Hematopoietic multipotent progenitor cell treated with erythropoietin and hydrocortisone succinate and interleukin-3 and kit ligand, for 17 days (in vitro differentiated cells): ENCODE results near the gene RABAC1.
"Not testable (repeated sequence)": the region's sequence is repeated elsewhere in the genome, so short reads cannot be mapped to it uniquely, and the experiment has no call there.

Experiments used
- DNase-seq: peaks from one replicate; pipeline ENCODE4 v3.0.0-alpha.2; 2015; ENCODE audit warnings: low spot score

Gene RABAC1

DNA sequence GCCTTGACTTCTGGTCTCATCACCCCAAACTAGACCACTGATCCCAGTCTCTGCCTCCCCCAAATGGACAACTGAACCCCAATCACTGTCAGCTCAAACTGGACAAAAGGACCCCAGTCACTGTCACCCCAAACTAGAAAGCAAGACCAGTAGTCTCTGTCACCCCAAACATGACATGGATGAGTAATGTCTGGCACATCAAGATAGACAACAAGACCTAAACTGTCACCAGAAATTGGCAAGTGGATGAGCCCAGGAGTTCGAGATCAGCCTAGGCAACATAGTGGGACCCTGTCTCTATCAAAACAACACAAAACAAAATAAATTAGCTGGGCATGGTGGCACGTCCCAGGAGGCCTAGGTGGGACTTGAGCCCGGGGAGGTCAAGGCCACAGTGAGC lies 12.0 kb downstream of the RABAC1 start:
- DNase-seq: no peak

DNA sequence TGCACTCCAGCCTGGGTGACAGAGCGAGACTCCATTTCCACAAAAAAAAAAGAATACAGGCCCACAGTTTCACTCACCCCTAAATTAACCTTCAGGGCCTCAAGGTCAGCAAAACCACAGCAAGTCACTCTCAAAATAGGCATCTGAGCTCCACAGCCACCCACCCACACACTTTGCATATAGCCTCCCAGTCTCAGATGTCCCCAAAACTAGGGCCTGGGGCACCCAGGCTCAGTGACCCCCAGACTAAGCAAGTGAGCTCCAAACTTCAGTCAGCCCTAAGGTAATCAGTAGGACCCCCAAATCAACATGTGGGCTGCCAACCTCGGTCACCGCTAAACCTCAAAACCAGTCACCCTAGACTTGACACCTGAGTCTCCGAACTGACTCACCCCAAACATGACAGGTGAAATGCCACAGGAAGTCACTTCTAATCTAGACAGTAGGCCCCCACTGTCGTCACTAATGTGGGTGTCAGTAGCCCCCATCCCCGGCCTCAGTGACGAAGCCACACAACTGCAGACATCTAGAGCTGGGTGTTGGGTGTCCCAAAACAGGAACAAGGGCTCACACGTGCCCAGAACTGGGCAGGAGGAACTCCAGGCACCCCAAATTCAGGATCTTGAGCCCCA lies 13.9 kb downstream of the RABAC1 start:
- DNase-seq: no peak

DNA sequence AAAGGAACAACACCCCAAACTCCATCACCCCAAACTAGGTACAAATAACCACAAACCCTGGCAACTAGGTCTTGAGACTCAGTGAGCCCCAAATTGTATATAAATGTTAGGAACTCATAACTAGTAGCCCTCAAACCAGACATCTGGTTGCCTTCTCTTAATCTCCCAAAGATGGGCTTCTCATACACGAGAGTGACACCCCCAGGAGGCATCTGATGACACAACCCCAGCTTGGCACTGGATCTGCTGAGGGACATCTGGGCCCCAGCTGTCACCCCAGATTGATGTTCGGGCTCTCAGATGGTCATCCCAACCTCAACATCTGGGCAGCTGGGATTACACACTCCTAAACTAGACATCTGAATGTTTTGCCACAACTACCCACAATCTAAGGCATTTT lies 14.8 kb downstream of the RABAC1 start:
- no peak for DNase-seq

DNA sequence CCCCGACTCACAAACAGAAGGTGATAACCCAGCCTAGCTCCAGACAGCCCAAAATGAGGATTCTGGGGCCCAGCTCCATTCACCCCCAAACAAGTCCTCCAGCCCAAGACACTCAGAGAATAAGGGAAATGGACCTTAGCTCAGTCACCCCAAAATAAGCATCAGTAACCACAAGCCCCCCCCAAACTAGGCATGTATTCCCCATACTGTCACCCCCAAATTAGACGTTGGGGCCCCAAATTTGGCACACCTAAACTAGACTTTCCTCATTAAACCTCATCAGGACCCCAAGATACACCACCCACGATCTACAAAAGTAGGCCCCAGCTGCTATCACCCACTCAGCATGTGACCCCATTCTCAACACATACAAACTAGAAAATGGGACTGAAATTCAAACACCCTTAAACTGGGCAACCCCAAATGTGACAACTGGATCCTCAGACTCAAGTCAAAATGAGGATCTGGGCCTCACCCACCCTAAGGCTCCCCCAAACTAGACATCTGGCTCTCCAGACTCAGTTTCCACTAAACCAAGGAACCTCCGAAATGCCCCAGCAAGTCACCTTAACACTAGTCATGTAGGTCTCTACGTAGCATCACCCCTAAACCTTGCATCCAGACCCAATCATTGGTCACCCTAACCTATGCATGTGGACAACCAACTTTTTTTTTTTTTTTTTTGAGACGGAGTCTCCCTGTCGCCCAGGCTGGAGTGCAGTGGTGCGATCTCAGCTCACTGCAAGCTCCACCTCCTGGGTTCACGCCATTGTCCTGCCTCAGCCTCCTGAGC lies 17.5 kb downstream of the RABAC1 start:
- DNase-seq: no peak

DNA sequence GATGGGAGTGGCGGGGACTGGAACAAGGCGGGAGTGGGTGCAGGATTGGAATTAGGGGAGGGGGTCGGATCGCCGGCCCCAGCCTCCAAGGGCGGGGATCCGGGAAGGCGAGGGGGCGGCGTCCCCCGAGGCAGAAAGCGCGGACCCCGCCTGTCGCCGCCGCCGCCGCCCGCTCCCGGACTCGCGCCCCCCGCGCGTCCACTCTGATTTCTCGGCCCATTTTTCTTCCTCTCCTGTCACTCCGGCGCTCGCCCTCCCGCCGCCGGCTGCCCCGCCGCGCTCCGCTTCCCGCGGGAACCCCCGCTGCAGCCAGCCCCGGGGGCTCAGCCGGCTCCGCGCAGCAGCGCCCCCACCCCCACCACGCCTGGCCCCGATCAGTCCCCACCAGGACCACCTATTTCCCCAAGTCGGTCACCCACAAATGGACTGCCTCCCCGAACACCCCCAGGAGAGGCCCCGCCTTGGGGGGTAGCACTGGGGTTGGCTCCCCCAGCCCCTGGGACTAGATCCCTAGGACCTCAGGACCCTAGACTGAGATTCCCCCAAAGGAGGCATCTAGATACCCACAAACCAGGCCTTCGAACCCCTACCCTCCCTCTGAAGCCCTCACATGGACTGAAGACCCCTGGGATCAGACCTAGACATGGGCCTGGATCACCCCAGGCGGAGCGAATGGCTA lies 18.3 kb downstream of the RABAC1 start:
- no peak for DNase-seq

DNA sequence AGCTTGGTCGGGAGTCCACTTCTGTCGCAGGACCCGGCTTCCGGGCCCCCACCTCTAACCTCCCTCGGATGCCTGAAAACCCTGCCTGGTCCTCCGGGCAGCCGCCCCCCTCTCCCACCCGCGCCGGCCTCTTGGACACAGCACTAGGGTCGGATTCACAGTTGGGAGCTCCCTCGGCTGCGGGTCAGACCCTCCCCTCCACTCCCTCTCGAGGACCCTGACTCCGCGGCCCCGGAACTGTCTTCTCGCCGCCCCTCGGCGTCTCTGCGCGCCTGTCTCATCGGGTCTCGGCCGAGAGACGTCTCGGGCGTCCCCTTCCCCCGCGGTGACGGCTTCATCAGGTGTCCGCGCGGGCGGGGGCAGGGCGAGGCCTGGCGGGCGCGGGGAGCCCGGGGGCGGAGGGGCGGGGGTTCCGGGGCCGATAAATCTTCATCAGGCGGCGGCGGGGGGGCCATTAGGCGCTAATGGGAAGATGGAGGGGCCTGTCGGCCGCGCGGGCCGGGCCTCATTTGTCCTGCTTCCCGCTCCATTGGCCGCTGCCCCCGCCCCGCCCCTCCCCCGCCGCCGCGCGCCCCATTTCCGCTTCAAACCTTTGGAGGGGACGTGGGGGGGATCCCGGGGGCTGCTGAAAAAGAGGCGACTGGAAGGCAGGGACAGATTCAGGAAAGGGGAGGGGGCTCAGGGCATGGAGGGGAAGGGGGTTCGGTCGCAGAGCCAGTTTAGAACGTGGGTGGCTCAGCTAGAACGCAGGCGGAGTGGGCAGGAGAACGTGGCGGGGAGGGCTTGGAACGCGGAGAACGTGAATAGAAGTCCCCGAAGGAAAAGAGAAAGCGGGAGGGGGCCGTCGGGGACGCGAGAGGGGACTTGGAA lies 19.0 kb downstream of the RABAC1 start:
- no peak for DNase-seq

DNA sequence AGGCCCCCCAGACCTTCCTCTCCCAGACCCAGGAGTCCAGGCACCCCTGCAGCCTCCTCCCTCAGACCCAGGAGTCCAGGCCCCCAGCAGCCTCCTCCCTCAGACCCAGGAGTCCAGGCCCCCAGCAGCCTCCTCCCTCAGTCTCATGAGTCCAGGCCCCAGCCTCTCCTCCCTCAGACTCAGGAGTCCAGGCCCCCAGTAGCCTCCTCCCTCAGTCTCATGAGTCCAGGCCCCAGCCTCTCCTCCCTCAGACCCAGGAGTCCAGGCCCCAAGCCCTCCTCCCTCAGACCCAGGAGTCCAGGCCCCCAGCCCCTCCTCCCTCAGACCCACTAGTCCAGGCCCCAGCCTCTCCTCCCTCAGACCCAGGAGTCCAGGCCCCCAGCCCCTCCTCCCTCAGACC lies 19.9 kb downstream of the RABAC1 start:
- not testable (repeated sequence) for DNase-seq

DNA sequence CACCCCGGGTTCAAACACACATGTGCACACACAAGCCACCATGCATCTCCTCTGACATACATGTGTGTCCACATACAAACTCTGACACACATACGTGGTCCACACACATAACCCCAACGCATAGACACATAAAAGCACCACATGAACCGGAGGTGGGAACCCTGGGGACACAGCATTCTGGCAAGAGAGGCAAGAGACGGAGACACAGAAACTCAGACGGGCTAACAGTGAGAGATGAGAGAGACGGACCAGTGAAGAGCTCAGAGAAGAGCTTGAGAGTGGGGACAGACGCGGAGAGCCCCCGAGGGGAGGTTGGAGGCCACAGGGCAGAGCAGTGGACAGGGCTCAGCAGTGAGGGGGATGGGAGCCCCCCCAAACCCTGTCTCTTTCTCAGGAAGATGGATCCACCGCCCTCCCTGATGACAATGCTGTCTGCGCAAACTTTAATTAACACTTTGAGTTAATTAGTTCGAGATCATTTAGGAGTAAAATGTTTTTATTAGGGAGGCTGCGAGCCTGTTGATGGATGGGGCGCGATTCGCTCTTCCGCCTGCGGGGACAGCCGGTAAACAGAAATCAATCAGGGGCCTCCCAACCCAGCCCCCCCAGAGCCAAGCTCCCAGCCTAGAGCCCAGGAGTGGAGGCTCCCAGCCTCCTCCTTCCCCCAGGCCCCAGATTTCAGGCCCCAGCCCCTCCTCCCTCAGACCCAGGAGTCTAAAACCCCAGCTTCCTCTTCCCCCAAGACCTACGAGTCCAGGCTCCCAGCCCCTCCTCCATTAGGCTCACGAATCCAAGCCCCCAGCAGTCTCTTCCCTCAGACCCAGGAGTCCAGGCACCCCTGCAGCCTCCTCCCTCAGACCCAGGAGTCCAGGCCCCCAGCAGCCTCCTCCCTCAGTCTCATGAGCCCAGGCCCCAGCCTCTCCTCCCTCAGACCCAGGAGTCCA lies 21.3 kb downstream of the RABAC1 start:
- no peak for DNase-seq

DNA sequence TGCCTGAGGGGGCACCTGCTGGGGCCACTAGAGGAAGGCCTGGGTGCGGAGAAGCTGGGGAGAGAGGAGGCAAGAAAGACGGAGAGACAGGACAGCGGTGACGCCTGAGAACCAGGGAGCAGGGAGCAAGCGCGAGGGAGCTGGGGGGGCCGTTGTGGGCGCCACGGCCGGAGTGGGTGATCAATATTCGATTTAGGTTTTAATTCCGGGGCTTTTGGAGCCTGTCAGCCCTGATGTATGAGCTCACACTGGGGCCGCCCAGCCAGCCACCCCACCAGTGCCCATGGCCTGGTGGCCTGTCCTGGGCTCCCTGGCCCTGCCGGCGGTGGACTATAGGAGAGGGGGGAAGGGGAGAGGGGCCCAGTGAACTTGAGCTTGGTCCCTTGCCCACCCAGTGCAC lies 22.2 kb downstream of the RABAC1 start:
- no peak for DNase-seq

DNA sequence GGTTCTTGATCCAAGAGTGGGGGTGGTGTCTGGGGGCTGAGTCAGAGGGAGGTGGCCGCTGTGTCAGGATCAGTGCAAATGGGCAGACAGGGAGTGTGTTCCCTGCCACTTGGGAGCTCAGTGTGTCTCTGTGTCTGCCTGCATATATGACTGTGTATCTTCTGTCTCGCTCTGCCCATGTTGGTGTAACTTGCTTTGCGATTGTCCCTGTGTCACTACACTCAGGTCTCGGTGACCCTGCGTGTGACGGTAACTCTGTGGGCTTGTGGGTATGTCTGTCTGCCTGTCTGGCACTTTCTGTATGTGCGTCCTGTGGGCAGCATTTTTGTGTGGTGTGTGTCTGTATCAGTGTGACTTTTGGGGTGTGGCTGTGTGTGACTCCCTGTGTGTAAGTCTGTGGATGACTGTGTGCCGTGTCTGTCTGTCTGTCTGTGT lies 22.7 kb downstream of the RABAC1 start:
- DNase-seq: peak; percentile 2

DNA sequence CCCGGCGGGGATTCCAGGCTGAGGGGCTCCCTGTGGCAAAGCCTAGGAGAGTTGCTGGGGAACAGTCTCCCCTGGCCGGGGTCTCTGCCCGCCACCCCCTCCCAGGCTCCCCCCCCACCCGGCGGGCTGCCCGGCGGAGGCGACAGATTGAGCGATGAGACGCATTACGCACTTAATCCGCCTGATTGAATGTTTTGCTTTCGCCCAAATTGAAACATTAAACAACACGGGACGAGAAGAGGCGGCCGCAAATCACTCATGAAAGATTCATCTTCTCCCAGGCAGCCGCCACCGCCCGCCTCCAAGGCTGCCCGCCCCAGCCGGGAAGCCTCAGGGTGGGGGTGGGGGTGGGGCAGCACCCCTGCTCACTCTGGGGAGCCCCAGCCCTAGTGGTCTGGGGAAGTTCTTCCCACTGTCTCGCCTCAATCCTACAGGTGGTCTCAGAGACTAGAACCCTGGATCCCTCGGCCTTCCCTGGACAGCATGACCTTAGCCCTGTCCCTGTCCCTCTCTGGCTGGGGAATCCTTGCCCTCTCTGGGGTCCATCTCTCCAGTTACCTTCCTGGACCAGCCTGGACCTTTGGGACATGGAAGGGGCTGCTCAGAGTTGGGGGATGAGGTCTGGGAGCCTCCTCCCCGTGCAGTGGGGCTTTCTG lies 23.2 kb downstream of the RABAC1 start:
- no peak for DNase-seq

DNA sequence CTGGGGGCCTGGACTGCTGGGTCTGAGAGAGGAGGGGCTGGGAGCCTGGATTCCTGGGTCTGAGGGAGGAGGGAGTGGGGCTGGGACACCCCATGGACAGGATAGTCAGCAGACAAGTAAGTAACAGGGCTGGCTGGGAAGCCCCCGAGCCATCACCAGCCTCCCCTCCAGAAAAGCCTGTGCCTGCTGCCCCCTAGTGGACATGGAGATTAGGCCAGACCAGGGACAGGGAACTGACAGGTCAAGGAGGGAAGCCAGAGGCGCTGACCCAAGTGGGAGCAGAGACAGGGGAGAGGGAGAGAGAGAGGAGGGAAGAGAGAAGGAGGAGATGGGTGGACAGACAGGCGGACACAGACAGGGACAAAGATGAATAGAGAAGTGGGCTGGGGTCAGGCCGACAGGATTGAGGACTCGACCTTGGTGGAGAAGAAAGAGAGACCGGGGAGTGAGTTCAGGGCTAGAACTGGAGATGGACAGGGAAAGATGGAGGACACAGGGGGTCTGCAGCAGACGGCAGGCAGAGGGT lies 24.2 kb downstream of the RABAC1 start:
- peak; percentile 69 for DNase-seq

DNA sequence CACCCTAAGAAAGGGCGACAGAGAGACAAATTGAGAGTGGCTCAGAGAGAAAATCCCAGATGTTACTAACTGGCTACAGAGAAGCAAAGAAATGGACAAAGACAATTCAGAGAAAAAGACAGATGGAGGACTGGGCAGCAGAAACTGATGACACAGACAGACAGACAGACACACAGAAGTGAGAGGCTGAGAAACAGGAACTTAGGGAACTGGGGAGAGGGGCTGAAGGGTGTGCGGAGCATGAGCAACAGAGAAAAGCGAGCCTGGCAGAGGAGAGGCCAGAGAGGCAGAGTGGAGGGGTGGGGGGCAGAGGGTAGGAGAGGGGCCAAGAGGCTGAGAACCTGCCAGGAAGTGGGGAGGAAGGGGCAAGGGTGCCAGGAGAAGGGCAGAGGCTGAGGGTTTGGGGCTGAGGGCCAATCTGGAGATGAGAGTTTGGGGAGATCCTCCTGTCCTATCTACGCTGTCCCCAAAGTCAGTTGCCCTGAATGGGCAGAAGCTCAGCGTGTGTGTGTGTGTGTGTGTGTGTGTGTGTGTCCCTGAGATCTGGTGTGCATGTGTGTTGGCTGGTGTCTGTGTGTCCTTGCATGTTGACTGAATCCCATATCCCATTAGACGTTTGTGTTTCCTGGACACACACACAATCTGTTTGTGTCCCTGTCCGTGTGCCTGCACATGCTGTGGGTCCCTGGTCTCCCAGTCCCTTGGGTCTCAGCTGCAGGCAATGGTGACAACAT lies 25.3 kb downstream of the RABAC1 start:
- no peak for DNase-seq

DNA sequence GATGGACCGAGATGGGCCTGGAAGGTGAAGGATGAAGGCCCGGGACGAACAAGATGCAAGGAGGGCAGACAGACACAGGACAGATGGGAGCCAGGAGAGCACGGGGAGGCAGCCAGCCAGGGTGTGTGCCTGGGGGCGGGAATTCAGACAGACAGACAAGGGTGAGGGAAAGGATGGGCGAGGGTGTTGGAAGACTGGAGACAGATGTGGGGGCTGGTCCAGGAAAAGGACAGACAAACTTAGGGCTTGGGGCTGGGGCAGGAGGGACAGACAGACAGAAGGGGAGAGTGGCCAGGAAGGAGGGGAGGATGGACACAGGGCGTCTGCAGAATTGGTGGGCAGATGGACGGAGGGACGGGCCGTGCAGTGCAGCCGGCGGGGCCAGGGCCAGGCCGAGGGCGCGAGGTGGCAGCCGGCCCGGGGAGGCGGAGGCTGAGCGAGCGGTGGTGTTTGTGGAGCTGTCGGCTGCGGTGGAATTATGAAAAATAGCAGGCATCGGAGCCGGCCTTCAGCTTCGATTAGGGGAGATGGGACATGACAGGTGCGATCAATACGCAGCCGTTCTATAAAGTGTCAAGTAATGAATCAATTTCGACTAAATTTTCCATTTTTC lies 26.3 kb downstream of the RABAC1 start:
- no peak for DNase-seq

DNA sequence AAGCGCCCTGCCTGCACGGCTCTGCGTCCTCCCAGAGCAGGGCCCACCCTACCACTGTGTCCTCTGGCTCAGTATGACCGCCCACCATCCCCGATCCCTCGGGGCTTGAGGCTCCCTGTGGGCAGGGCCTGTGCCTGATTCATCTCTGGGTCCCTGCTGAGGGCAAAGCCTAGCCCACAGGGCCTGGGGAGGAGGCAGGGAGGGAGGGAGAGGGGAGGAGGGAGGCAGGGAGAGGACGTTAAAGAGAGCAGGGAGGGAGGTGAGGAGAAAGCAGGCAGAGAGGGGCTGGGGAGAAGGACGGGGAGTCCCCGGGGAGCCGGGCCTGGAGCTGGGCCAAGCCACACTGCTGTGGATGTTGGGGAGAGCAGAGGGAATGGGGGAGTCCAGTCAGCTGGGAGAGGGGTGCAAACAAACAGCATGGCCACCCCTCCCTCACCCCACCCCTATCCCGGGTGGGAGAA lies 26.8 kb downstream of the RABAC1 start:
- DNase-seq: no peak

DNA sequence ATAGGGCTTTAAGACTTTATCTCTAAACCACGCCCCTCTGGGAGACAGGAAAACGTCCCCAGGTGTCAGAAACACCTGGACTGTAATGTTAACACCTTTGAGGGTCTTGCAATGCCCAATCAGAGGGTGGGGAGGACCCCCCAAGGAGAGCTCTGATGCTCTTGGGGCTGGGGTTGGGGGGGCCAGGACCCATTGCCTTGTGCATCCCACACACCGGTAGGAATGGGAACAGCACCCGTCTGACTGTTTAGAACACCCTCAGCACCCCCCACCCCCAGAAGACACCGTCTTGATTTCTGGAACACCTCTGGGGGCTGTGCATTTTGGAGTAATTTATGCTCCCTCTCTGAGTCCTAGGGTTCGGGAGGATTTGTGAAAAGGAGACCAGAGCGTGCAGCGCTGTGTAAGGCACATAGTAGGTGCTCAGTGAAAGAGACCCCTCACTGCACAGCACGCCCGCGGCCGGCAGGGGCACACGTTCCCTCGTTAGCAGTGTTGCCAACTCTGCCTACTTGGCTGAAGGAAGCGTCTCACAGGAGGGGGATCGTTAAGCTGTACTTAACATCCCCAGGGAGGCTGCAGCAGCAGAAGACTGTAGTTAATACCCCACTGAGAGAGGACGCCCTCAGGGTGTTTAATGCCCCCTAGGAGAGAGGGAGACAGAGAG lies 28.1 kb downstream of the RABAC1 start:
- DNase-seq: no peak

DNA sequence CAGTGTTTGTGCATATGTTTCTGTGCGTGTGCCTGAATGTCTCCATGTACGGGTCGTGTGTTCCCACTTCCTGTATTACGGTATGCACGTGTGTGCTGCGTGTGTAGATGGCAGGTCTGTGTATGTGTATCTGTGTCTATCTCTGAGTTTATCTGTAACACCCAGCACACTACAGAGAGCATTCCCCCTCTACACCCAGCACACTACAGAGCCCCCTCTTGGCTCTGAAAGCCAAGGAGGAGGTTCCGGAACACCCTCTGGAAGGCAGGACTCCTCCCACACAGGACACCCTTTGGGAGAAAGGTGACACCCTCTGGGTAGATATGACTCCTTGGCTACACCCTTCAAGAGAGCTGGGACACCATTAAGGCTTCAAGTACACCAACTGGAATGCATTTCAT lies 28.8 kb downstream of the RABAC1 start:
- DNase-seq: no peak

DNA sequence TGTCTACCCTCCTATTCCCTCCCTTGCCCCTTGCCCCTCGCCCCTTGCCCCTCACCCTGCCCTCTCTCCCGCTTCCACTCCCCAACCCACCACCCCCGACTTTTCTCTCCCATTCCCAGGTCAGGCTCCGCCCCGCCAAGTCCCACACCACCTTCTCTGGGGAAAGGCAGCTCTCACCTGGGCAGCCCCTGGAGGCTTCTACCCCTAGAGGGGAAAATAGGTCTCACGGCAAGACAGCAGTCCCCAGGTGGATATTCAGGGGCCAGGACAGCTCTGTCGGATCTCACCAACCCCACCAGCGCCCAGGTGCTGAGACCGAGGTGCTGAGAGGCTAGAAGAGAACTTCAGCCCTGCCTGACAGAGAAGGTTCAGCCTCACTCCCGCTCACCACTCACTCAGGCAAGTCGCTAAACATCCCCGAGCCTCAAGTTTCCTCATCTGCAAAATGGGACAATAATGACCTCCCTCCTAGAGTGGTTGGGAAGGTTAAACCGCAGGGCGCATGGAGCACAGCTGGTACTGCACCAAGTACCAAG lies 29.5 kb downstream of the RABAC1 start:
- DNase-seq: no peak
